Prostate gland (tissue), 2 donors: ENCODE results near the gene MATR3.

ENCODE experiments used
- POLR2AphosphoS5 ChIP-seq: sonication (generic); formaldehyde crosslinking; IDR thresholded peaks from one replicate; pipeline ENCODE4 v1.6.1; 2017; ENCODE audit warnings: antibody characterized with exemption
- TF ChIP-seq, protein P1 (sequence below), 4 experiments: fragments of 200-600 bp in 2 of 4; fragments of 450-650 bp in 2 of 4; sonication (generic) in 2 of 4; IDR thresholded peaks; 1 replicate in 3 of 4; 2 replicates in 1 of 4; pipeline ENCODE4 v1.5.1; 2016 to 2019; ENCODE audit warnings: antibody characterized with exemption in 4 of 4, mild to moderate bottlenecking in 2 of 4, moderate library complexity in 2 of 4

DNA sequence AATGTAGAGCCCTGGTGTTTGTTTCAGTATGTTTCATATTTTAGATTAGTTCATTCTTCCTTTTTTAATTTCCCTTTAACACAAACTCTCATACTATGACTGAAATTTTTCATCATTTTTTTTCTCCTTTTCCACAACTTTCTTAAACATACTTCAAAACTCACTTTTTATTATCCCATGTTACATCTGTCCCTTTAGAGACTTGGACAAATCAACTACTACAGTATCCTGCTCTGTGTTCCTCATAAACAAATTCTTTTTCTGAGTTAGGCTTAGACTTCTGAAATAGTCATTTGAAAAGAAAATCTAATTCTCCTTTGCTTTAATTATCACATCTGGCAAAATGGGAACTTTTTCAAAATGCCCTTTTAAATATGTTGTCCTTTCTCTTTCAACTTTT, 15.3 kb downstream of the MATR3 start:
- TF ChIP-seq, protein P1, sequence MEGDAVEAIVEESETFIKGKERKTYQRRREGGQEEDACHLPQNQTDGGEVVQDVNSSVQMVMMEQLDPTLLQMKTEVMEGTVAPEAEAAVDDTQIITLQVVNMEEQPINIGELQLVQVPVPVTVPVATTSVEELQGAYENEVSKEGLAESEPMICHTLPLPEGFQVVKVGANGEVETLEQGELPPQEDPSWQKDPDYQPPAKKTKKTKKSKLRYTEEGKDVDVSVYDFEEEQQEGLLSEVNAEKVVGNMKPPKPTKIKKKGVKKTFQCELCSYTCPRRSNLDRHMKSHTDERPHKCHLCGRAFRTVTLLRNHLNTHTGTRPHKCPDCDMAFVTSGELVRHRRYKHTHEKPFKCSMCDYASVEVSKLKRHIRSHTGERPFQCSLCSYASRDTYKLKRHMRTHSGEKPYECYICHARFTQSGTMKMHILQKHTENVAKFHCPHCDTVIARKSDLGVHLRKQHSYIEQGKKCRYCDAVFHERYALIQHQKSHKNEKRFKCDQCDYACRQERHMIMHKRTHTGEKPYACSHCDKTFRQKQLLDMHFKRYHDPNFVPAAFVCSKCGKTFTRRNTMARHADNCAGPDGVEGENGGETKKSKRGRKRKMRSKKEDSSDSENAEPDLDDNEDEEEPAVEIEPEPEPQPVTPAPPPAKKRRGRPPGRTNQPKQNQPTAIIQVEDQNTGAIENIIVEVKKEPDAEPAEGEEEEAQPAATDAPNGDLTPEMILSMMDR (IDR thresholded peaks at IDR 0.05) = no peak
- TF ChIP-seq POLR2AphosphoS5 = no peak
